Measurements from ENCODE around the gene AGTPBP1.

DNA sequence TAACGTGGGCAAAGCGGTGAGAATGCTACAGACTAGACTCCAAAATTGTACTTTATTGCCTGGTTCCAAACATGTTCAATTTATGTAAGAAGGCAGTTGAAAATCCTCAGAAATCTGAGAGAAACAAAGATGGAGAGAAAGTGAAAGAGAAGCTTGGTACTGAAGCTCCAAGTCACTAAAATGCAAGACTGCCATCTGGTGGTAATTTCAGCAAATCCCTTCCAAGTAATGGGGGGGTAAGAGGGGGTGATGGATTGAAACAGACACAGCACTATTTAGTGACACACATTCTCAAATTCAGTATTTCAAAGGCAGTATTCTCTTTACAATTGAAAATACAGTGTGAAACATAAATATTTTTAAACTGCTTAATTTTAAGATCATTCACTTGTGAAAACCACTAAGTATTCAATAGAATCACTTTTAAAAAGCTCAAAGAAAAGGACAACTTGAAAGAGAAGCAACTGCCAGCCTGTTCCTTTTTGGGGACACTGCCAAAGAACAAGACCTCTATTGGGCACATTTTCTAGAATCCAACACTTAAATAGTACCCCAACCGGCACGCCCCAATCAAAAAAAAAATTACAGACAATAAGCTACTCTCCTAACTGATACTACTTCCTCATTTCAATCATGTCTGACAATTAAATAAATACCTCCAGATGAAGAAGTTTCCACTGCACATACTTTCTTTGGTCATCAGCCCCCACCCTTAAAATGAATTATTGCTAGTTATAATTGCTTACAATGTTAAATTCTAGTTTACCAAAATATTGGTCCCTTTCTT, 131.5 kb downstream of the AGTPBP1 start:
- TF ChIP-seq, protein P1, sequence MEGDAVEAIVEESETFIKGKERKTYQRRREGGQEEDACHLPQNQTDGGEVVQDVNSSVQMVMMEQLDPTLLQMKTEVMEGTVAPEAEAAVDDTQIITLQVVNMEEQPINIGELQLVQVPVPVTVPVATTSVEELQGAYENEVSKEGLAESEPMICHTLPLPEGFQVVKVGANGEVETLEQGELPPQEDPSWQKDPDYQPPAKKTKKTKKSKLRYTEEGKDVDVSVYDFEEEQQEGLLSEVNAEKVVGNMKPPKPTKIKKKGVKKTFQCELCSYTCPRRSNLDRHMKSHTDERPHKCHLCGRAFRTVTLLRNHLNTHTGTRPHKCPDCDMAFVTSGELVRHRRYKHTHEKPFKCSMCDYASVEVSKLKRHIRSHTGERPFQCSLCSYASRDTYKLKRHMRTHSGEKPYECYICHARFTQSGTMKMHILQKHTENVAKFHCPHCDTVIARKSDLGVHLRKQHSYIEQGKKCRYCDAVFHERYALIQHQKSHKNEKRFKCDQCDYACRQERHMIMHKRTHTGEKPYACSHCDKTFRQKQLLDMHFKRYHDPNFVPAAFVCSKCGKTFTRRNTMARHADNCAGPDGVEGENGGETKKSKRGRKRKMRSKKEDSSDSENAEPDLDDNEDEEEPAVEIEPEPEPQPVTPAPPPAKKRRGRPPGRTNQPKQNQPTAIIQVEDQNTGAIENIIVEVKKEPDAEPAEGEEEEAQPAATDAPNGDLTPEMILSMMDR (IDR thresholded peaks at IDR 0.05; ENCODE audit: insufficient read depth, low read length): peak; percentile 51
- TF ChIP-seq POLR2AphosphoS5 (IDR thresholded peaks at IDR 0.05; ENCODE audit: low read depth) (no peak), SPI1 (IDR thresholded peaks at IDR 0.05; ENCODE audit: borderline replicate concordance, low read depth) (peak; percentile 1; the same call in 1 of the 2 replicates), GABPA (IDR thresholded peaks at IDR 0.05; ENCODE audit: low read depth) (no peak)

Measured in HL-60 (cell line).